ENCODE data around the gene GOSR1.

GRCh38 chr17:30520436-30520835, 43.2 kb downstream of the GOSR1 start:
- TF ChIP-seq CTCF (IDR thresholded peaks at IDR 0.05), result no peak
- TF ChIP-seq POLR2A (IDR thresholded peaks at IDR 0.05), result no peak
